MG63 (cell line): Measurements from ENCODE around the gene KLK15. TPM values are rescaled to one million over a fixed set of nuclear protein-coding genes. Genes with fewer than 3 reads are reported as not detected.

Source experiments
- DNase-seq: peaks from one replicate; pipeline ENCODE4 v3.0.0-alpha.2; 2020
- H3K27me3 ChIP-seq: fragments of 250-450 bp; sonication (Bioruptor Pico); 2 replicates; pipeline ENCODE4 v1.5.1; 2020; ENCODE audit warnings: mild to moderate bottlenecking, moderate library complexity
- H3K36me3 ChIP-seq: fragments of 250-450 bp; sonication (Bioruptor Pico); 2 replicates; pipeline ENCODE4 v1.5.1; 2020; ENCODE audit warnings: mild to moderate bottlenecking, moderate library complexity
- H3K4me3 ChIP-seq: fragments of 250-450 bp; sonication (Bioruptor Pico); 2 replicates; pipeline ENCODE4 v1.5.1; 2020; ENCODE audit warnings: mild to moderate bottlenecking, moderate library complexity
- H3K9me3 ChIP-seq: fragments of 250-450 bp; sonication (Bioruptor Pico); 2 replicates; pipeline ENCODE4 v1.5.1; 2020; ENCODE audit warnings: mild to moderate bottlenecking, moderate library complexity
- total RNA-seq: library from RNA; depleted of rRNA; stranded (reverse); fragments of >200 nt; shearing (Covaris generic); gene quantifications from 2 replicates; pipeline ENCODE4 v1.2.3, GENCODE V29; 2014; ENCODE audit warnings: low replicate concordance; rRNA removed

Gene KLK15
- total RNA-seq, 1 experiment from 2014 or later, result not detected

GRCh38 chr19:50777261-50777660, 56.1 kb downstream of the KLK15 start:
- peaks cover 54% of the 10 kb centered on the region for H3K27me3 ChIP-seq
- H3K4me3 ChIP-seq, result no peak overlapping the region
- H3K36me3 ChIP-seq, result no peaks in the 10 kb centered on the region
- peaks cover 9% of the 10 kb centered on the region for H3K9me3 ChIP-seq
- DNase-seq, result no peak

DNA sequence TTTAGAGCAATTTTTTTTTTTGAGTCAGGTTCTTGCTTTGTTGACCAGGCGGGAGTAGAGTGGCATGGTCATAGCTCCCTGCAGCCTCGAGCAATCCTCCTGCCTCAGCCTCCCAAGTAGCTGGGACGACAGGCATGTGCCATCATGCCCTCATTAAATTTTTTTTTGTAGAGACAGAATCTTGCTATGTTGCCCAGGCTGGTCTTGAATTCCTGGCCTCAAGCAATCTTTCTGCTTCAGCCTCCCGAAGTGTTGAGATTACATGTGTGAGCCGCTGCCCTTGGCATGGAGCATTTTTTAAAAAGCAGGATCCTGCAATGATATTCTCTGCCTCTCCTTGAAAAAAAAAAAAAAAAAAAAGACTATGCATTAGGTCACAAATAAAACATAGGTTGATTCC, 57.2 kb downstream of the KLK15 start:
- H3K36me3 ChIP-seq, result no peaks in the 10 kb centered on the region
- DNase-seq, result no peak
- H3K9me3 ChIP-seq, result peaks cover 9% of the 10 kb centered on the region
- peaks cover 50% of the 10 kb centered on the region for H3K27me3 ChIP-seq
- H3K4me3 ChIP-seq, result no peak overlapping the region

Other genes starting within 250 kb of the KLK15 start
- gene SYT3, start 193.7 kb downstream of the KLK15 start, total RNA-seq, result not detected in 2 replicates
- gene C19orf81, start 184.1 kb downstream of the KLK15 start, total RNA-seq, result 0.33 TPM in 1 of 2 replicates, not detected in the other
- 3.1 and 3.6 TPM in 2 replicates for gene SHANK1, start 113.8 kb downstream of the KLK15 start, total RNA-seq
- gene CLEC11A, start 110.2 kb downstream of the KLK15 start, total RNA-seq, result 105 and 139 TPM in 2 replicates
- gene GPR32, start 63.1 kb downstream of the KLK15 start, total RNA-seq, result not detected in 2 replicates
- not detected in 2 replicates for gene ACP4, start 43.2 kb downstream of the KLK15 start, total RNA-seq
- not detected in 2 replicates for gene KLK1, start 9.8 kb downstream of the KLK15 start, total RNA-seq
- not detected in 2 replicates for gene KLK3, start 21.3 kb upstream of the KLK15 start, total RNA-seq
- gene KLK2, start 39.9 kb upstream of the KLK15 start, total RNA-seq, result not detected in 2 replicates
- not detected in 2 replicates for gene KLK4, start 77.8 kb upstream of the KLK15 start, total RNA-seq
- gene KLK5, start 119.5 kb upstream of the KLK15 start, total RNA-seq, result 278 and 454 TPM in 2 replicates
- gene KLK6, start 136.0 kb upstream of the KLK15 start, total RNA-seq, result 4.8 and 8.5 TPM in 2 replicates
- gene KLK7, start 150.3 kb upstream of the KLK15 start, total RNA-seq, result 17.9 and 31.4 TPM in 2 replicates
- gene KLK8, start 168.0 kb upstream of the KLK15 start, total RNA-seq, result not detected in 2 replicates
- gene KLK10, start 186.1 kb upstream of the KLK15 start, total RNA-seq, result 1.5 and 7.0 TPM in 2 replicates
- gene KLK11, start 193.0 kb upstream of the KLK15 start, total RNA-seq, result not detected in 2 replicates
- not detected in 2 replicates for gene KLK12, start 201.4 kb upstream of the KLK15 start, total RNA-seq
- gene KLK13, start 231.5 kb upstream of the KLK15 start, total RNA-seq, result not detected in 2 replicates
- gene KLK14, start 249.3 kb upstream of the KLK15 start, total RNA-seq, result not detected in 2 replicates